ENCODE data around the gene KRTCAP2.
A peak's percentile ranks its signal among the peaks of the same experiment; 100 is the strongest.
"Not testable (repeated sequence)": the region's sequence is repeated elsewhere in the genome, so short reads cannot be mapped to it uniquely, and the experiment has no call there.

The KRTCAP2 gene

DNA sequence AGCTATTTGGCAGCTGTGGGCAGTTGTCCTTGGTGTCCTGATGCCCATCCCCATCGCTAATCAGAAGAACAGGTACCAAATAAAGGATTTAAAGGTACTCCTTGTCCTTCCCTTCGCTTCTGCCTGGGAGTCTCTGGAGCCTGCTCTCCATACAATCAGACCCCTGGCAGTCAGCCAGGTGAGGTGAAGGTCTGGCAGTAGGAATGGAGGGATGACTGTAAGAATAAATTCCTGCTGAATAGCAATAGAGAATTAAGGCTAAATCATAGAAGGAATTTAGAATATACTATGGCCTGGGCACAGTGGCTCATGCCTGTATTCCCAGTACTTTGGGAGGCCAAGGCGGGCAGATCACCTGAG is 25.4 kb upstream of the KRTCAP2 start:
- no peak for DNase-seq

DNA sequence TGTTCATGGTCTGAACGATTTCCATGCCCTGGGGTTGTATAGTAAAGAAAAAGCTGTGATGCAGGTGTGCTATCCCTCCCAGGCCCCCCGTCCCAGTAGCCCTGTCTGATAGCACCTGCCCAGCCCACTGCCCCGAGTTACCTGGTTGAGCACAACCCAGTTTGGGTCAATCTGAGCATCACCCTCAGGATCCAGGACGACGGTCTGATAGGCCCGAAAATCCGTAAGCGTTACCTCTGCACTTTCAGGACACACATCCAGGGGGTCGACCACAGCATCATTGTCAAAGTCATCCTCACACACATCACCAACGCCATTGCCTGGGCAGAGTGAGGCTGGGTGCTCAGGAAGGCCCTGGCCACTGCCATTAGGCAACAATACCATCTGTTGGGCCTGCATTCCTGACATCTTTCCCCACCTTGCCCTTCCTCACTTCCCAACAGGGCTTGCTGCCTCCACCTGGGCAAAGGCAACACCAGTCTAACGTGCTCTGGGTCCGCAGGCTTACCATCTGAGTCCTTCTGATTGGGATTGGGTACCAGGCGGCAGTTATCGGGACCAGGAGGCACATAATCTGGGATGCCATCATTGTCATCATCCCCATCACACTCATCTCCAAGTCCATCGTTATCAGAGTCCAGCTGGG is 24.9 kb upstream of the KRTCAP2 start:
- no peak for DNase-seq

DNA sequence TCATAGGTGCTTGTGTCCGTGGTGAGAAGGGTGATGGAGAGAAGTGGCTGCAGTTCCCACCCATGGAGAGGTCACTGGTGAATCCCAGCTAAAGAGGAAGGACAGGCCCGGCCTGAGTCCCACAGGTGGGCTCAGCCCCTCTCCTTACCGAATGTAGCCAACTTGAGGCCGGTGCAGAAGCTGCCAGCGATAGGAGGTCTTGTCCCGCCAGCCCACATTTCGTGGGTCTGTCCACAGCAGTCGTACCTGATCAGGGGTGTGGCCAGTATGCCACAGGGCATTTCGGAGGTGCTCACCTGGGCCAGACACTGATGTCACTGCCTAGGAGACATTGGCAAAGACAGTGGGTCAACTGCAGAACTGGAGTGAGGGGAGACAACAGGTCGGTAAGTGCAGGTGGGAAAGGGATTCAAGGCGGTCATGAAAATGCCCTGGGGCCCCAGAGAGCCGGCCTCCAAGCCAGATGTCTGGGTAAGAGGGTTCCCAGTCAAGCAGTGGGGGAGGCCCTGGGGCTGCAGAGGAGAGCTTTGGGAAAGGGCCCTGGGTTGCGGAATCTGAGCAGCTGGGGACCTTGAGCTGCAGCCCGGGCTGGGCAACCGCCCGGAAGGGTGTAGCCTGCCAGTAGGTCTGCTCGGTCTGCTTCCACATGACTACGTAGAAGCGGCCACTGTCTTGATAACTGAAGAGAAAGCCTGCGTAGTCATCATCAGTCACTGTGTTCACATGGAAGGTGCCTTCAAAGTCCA is 24.0 kb upstream of the KRTCAP2 start:
- no peak for DNase-seq

DNA sequence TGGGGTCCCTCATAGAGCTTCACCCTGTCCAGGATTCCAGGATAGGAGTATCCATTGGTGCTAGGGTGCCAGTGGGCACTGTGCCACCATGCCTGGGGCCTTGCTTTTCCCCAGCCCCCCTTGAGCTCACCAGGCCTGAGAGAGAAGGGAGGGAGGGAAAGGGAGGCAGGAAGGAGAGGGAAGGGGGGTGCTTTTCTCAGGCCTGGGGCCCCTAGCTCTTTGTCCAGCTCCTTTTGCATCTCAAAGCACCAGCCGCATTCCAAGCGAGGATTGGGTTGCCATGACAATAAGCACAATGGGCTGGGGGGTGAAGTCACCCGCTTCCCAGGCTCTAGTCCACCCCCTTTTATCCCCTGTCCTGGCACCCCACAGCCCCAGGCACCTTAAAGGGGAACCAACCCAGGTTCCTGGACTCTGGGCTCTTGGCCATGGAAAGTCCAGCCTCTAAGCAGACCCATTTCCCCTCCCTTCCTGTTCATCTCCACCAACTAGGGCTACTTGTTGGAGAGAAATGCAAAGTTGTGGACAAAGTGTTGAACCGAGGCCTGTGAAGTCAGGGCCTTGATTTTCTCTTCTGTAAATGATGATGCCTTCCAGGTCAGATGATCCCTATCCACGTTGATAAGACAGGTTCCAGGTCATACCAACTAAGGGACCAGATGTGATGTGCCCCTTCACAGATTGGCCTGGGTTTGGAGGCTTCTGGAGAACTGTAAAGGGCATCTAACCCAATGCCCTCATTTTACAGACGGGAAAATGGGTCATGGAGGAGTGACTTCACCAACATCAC is 23.2 kb upstream of the KRTCAP2 start:
- DNase-seq = no peak

DNA sequence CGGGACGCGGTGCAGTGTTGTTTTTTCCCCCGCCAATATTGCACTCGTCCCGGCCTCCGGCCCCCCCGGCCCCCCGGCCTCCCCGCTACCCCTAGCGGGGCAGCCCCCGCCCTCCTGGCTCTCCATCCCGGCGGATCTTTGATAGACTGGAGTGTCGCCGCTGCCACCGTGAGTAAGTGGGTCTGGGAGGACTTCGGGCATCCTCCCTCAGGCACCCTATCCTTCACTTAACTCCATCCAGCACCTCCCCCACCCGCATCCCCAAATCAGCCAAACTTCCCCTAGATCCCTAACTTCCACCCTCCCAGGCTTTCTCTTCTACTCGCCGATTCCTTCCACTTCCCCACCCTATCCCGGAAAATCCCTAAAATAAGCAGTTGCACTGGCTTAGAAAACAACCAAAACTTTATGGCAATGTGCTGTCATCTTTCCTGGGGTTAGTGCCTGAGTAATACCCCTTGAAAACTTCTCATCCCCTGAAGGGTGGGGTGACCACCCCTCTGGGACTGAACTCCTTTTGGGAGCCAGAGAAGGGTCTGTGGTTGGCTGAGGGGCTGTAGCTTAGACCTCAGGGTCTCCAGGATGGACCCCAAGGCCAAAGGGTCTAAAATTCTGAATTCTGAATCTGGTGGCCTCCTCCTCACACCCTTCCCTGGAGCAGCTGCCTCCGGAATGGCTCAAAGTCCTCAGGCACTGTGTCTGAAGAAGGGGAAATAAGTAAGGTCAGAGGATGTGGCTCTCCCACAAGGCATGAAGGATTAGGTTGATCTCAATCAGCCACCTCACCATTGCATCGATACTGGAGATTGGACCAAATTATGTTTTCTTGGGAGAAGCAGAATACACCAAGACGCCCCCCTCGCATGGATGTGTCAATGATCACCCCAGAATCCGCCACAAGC is 22.3 kb upstream of the KRTCAP2 start:
- DNase-seq = no peak

DNA sequence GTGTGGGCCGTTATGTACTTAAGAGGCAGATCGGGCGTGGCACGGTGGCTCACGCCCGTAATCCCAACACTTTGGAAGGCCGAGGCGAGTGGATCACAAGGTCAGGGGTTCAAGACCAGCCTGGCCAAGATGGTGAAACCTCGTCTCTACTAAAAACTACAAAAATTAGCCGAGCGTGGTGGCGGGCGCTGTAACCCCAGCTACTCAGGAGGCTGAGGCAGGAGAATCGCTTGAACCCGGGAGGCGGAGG is 20.8 kb upstream of the KRTCAP2 start:
- not testable (repeated sequence) for DNase-seq

DNA sequence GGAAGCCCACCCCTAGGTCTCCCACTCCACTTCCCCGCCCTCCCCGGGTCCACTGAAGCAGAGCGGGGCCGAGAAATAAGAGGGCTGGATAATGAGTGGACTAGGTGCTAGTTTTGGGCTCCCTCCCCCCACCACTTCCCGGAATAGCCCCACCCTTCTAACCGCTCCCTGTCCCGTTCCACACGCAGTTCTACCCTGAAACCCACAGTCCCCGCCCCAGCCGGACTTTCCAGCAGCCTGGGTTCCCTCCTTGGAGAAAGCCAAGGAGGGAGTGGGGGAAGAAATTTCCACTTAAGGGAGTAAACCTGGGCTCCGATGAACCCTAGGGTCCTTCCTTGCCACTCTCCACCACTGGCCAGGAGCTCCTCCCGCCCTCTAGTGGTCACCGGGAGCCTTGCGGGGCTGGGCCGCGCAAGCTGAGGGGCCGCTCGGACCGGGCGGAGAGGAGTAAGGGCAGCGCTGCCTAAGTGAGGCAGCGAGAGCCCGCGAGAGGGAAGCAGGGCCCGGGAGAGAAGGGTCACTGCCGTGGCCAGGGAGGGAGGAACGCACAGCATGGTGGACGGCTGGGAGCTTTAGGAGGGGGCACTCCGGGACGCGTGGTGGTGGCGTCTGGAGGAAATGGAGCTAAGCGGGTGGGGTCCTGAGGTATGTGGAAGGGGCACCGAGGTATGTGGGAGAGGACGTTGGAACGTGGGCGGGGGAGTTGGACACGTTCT is 20.3 kb upstream of the KRTCAP2 start:
- peak; percentile 80 for DNase-seq

DNA sequence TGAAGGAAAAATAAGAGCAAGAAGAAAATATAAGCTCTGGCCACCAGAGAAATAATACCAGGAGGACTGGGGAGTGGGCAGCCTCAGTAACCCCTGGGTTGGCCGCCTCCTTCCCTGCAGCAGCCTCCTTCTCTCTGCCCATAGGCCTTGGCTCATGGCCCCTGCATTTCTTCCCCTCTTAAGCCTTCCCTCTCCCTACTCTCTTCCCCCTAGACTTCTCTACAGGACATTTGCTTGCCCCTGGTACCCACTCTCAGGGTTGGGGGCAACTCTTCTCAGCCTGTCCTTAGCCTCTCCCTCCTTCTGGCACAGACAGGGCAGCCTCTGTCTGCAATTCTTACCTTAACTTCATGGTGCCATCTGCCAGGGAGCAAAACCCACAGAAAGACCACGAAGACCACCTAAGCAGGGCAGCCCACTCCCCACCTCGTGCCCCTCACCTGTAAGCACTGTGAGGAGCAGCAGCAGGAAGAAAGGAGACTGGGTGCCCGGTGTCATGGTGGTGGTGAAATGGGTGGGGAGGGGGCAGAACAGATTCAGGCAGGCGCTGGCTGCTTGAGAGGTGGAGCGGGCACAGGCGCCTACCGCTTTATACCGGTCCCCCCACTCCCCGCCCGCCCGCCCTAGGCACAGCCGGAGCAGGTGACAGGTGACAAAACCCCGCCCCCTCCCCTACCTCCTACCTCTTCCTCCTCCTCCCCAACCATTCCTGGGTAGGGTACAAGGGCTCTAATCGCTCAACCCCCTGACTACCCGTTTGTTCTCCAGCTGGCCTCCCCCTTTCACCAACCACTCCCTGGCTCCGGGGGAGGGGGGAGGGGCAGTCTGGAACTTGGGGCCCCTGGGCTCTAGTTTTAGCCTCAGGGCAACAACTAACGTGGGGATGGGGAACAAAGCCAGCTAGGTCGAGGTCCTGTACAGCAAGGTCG is 19.5 kb upstream of the KRTCAP2 start:
- peak; percentile 77 for DNase-seq

DNA sequence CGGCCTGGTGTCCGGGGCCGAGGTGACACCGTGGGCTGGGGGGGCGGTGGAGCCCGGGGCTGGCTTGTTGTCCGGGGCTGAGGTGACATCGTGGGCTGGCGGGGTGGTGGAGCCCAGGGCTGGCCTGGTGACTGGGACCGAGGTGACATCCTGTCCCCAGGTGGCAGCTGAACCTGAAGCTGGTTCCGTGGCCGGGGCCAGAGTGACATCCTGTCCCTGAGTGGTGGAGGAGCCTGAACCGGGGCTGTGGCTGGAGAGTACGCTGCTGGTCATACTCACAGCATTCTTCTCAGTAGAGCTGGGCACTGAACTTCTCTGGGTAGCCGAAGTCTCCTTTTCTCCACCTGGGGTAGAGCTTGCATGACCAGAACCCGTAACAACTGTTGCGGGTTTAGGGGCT is 18.8 kb upstream of the KRTCAP2 start:
- DNase-seq = no peak

DNA sequence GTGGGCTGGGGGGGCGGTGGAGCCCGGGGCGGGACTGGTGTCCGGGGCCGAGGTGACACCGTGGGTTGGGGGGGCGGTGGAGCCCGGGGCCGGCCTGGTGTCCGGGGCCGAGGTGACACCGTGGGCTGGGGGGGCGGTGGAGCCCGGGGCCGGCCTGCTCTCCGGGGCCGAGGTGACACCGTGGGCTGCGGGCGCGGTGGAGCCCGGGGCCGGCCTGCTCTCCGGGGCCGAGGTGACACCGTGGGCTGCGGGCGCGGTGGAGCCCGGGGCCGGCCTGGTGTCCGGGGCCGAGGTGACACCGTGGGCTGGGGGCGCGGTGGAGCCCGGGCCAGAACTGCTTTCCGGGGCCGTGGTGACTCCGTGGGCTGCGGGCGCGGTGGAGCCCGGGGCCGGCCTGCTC is 16.8 kb upstream of the KRTCAP2 start:
- not testable (repeated sequence) for DNase-seq

DNA sequence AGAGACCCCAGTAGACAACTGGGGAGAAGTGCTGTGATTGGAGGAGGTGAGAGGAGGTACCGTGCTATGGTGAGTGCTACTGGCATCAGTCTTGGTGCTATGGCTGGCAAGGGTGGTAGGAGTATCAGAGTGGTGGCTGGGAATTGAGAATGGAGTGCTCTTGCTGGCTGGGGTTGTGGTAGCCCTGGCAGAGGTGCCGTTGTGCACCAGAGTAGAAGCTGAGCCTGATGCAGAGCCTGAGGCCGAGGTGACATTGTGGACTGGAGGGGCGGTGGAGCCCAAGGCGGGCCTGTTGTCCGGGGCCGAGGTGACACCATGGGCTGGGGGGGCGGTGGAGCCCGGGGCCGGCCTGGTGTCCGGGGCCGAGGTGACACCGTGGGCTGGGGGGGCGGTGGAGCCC is 15.2 kb upstream of the KRTCAP2 start:
- DNase-seq = no peak

DNA sequence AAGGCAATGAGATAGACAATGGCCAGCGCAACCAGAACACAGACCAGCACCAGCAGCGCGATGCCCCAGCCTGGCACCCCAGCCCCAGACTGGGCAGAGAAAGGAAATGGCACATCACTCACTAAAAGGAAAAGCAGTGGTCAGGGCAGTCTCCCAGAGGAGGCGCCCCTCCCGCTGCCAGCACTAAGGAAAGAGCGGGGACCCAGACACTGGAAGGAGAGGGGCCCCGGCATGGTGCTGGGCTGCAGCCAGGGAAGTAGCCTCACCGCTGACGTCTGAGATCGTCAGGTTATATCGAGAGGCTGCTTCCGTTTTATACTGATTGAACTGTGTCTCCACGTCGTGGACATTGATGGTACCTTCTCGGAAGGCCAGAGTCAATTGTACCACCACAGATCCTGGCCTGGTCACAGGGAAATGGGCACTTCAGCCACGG is 14.4 kb upstream of the KRTCAP2 start:
- no peak for DNase-seq

DNA sequence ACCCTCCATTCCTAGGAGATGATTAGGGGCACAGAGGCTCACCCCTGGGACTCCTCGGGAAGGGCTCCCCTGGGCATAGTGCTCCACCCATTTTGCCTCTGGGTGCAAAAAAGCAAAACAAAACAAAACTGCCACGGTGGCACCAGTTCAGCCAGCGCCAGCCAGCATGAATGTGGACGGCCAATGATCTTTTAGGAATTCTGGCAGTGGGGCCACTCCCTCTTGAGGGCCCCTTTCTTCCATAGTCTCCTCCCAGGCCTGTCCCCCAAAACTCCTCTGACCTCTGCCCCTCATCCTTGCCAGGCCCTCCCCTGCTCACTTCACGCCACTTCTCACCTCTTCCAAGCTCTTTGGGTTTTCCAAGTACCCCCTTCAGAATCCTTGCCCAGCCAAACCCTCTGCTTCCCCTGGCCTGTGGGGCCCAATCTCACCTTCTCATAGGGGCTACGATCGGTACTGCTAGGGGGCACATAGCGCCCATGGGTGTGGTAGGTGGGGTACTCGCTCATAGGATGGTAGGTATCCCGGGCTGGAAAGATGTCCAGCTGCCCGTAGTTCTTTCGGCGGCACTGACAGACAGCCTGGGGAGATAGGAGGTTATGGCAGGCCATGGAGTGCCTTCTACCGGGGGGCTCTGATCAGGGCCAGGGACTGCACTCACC is 13.8 kb upstream of the KRTCAP2 start:
- DNase-seq = peak; percentile 56

DNA sequence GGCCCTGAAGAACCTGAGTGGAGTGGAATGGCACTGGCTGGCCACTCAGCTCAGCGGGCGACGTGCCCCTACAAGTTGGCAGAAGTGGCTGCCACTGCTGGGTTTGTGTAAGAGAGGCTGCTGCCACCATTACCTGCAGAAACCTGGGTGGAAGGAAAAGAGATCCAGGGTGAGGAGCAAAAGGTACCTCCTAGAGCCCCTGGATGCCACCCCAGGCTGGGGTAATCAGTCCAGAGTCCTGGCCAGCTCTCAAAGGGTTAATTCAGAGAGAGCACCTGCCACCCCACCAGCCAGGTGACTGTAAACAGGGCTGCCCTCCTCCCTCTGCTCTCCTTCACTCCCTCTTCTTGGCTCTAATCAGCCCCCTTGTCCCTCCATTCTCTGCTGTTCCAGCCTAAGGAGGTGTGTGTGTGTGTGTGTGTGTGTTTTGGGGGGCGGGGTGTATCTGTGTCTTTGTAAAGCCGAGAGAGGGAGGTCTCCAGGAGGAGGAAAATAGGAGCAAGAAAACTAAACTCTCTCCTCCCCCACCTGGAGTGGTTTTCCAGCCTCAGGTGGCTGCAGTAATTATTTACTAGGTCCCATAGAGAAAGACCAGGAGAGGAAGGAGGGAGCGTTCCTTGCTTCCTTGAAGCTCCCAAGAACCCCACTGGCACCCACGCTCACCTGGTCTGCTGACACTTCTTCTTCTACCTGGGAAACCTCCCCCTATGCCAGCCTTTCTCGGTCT is 13.1 kb upstream of the KRTCAP2 start:
- DNase-seq = peak; percentile 78

DNA sequence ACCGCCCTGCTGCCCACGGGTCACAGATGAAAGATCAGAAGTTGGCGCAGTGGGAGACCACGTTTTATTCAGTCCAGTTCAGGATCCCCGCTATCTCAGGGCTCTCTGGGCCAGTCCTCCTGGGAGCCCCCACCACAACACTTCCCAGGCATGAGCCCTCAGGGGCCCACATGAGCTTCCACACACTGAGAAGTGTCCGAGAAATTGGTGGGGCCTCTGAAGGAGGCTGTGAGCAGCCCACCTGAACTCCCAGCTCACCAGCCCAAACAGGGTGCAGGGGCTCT is 12.6 kb upstream of the KRTCAP2 start:
- no peak for DNase-seq

DNA sequence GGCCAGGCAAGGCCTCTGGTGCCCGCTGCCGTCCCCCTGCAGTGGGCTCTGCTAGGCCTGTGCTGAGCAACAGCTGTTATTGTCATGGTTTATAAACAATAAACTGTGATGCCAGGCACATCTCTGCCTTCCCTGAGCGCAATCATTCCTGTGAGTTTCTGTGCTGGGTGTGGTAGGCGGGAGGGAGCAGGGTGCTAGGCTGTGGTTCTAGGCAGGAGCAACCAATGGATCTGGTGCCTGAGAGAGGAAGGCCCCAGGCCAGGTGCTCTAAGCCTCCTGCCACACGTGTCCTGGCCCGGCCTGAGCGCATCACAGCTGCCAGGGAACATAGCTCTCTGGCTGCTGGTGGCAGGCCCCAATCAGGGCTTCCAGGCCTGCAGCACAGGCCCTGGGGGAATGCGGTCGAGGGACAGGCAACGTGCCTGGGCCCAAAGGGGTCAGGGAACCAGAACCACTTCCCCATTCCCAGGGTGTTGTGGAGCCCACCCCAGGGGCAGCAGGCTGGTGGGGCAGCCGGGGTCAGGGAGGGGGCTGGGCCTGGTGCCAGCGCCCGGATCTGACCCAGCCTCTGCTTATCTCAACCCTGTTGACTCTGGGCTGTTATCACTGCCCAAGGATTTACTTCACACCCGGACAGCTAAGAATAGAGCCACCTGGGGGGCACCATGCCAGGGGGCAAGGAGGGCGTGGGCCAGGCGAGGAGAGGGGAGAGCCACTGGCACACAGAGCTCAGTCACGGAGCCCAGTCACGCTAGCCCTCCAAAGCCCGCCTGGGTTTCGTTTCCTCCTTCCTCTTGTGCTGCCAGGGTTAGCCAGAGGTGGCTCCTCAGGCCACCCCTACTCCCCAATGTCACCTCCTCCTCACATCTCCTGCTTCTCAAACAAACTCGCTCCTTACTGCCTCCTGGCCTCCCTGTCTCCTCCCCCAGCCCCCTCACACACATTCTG is 12.0 kb upstream of the KRTCAP2 start:
- DNase-seq = peak; percentile 18

DNA sequence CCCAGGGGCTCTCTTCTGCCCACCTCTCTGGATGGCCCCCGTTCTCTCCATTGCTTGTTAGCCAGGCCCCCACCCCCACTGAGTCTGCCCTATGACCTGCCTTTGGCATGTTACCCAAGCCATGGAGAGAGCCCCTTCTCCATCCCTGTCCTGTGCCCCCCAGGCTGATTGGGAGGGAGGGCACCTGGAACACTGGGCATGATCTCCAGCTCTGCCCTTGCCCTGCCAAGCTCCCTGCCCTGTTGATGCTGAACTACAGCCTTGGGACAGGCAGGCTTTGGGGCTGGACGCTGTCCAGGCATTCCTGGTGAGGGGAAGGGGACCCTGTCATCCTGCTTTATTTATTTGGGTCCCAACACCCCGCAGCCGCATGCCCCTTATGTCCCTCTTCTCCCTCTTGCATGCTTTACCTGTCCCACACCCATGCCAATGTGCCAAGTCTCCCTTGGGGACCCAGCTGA is 11.3 kb upstream of the KRTCAP2 start:
- DNase-seq = no peak

DNA sequence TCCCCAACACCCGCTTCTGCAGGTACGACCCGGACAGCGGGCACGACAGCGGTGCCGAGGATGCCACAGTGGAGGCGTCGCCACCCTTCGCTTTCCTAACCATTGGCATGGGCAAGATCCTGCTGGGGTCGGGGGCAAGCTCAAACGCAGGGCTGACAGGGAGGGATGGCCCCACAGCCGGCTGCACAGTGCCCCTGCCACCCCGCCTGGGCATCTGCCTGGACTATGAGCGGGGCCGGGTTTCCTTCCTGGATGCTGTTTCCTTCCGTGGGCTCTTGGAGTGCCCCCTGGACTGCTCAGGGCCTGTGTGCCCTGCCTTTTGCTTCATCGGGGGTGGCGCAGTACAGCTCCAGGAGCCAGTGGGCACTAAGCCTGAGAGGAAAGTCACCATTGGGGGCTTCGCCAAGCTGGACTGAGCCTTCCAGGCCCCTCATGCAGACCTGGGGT is 10.7 kb upstream of the KRTCAP2 start:
- no peak for DNase-seq

DNA sequence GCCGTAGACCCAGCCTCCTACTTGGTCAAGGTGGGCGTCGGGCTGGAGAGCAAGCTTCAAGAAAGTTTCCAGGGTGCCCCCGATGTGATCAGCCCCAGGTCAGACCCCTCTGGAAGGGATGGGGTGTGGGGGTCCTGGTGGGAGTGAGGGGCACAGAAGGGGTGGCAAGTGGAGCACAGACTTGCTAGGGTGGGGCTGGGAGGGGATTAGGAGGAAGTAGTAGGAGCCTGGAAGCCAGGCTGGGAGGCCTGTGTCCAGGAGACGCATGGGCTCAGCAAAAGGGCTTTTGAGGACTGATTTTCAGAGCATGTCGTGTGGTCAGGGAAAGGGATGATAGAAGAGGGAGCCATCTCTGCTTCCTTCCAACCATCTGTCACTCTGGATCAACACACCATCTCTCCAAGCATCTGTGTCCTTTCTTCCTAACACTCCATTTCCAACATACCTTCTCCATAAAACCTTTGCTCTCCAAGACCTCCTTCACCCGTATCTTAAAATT is 9.0 kb upstream of the KRTCAP2 start:
- no peak for DNase-seq
